Measurements from ENCODE around the gene PHYKPL.

The PHYKPL gene

GRCh38 chr5:178223196-178223773, 9.3 kb downstream of the PHYKPL start:
- Histone ChIP-seq H4K20me1 (ENCODE audit: insufficient read depth) (no peaks in the 10 kb centered on the region), H3K4me2 (no peak overlapping the region)
- no peak for TF ChIP-seq CTCF (conservative IDR thresholded peaks at IDR 0.05; ENCODE audit: low read depth, low read length)

GRCh38 chr5:178222292-178222691, 10.3 kb downstream of the PHYKPL start:
- no peaks in the 10 kb centered on the region for H3K27me3 ChIP-seq (ENCODE audit: insufficient read depth, low read depth)
- no peak overlapping the region for H3K27ac ChIP-seq
- H3K4me3 ChIP-seq (IDR thresholded peaks at IDR 0.05; ENCODE audit: insufficient read depth, low read depth, low read length) = no peak overlapping the region
- H3K4me2 ChIP-seq = no peak overlapping the region
- no peaks in the 10 kb centered on the region for H3K79me2 ChIP-seq (ENCODE audit: insufficient read depth, low read depth)
- no peaks in the 10 kb centered on the region for H3K36me3 ChIP-seq (ENCODE audit: insufficient read depth)
- H3K4me1 ChIP-seq (ENCODE audit: low read depth, poor library complexity, severe bottlenecking) = no peaks in the 10 kb centered on the region
- no peak overlapping the region for H2AFZ ChIP-seq (ENCODE audit: low read depth)
- H4K20me1 ChIP-seq (ENCODE audit: insufficient read depth) = no peaks in the 10 kb centered on the region
- H3K9ac ChIP-seq = no peak overlapping the region
- TF ChIP-seq CTCF (conservative IDR thresholded peaks at IDR 0.05; ENCODE audit: low read depth, low read length) = no peak

More at GRCh38 chr5:178223196-178223773, 9.3 kb downstream of the PHYKPL start:
- Histone ChIP-seq H3K4me1 (ENCODE audit: low read depth, poor library complexity, severe bottlenecking) (no peaks in the 10 kb centered on the region), H2AFZ (ENCODE audit: low read depth) (no peak overlapping the region), H3K4me3 (IDR thresholded peaks at IDR 0.05; ENCODE audit: insufficient read depth, low read depth, low read length) (no peak overlapping the region), H3K27ac (no peak overlapping the region), H3K79me2 (ENCODE audit: insufficient read depth, low read depth) (no peaks in the 10 kb centered on the region), H3K36me3 (ENCODE audit: insufficient read depth) (no peaks in the 10 kb centered on the region), H3K27me3 (ENCODE audit: insufficient read depth, low read depth) (no peaks in the 10 kb centered on the region), H3K9ac (no peak overlapping the region)

- no peaks in the 10 kb centered on the region for H3K79me2 ChIP-seq (ENCODE audit: insufficient read depth, low read depth)
- no peaks in the 10 kb centered on the region for H3K27me3 ChIP-seq (ENCODE audit: insufficient read depth, low read depth)
- no peak for TF ChIP-seq CTCF (conservative IDR thresholded peaks at IDR 0.05; ENCODE audit: low read depth, low read length)
- no peaks in the 10 kb centered on the region for H3K4me1 ChIP-seq (ENCODE audit: low read depth, poor library complexity, severe bottlenecking)
- no peak overlapping the region for H2AFZ ChIP-seq (ENCODE audit: low read depth)
- H3K36me3 ChIP-seq (ENCODE audit: insufficient read depth) = no peaks in the 10 kb centered on the region
- no peaks in the 10 kb centered on the region for H4K20me1 ChIP-seq (ENCODE audit: insufficient read depth)
- H3K27ac ChIP-seq = no peak overlapping the region
- H3K4me2 ChIP-seq = no peak overlapping the region
- H3K9ac ChIP-seq = no peak overlapping the region
- no peak overlapping the region for H3K4me3 ChIP-seq (IDR thresholded peaks at IDR 0.05; ENCODE audit: insufficient read depth, low read depth, low read length)
Observed at GRCh38 chr5:178221853-178222252, 10.7 kb downstream of the PHYKPL start.

GRCh38 chr5:178221282-178221681, 11.3 kb downstream of the PHYKPL start:
- Histone ChIP-seq H3K4me2 (no peak overlapping the region), H4K20me1 (ENCODE audit: insufficient read depth) (no peaks in the 10 kb centered on the region), H2AFZ (ENCODE audit: low read depth) (no peak overlapping the region), H3K79me2 (ENCODE audit: insufficient read depth, low read depth) (no peaks in the 10 kb centered on the region), H3K9ac (no peak overlapping the region), H3K4me1 (ENCODE audit: low read depth, poor library complexity, severe bottlenecking) (no peaks in the 10 kb centered on the region), H3K4me3 (IDR thresholded peaks at IDR 0.05; ENCODE audit: insufficient read depth, low read depth, low read length) (no peak overlapping the region), H3K36me3 (ENCODE audit: insufficient read depth) (no peaks in the 10 kb centered on the region), H3K27ac (no peak overlapping the region), H3K27me3 (ENCODE audit: insufficient read depth, low read depth) (no peaks in the 10 kb centered on the region)
- no peak for TF ChIP-seq CTCF (conservative IDR thresholded peaks at IDR 0.05; ENCODE audit: low read depth, low read length)

Measured in KMS-11 (cell line).